GM18520 (cell line): ENCODE data around the gene DHPS.
"Not testable (repeated sequence)": the region's sequence is repeated elsewhere in the genome, so short reads cannot be mapped to it uniquely, and the experiment has no call there.

Source experiments
- ATAC-seq: cut with Tn5 transposase; IDR thresholded peaks from one replicate; pipeline ENCODE4 v1.9.1; 2021; ENCODE audit not compliant: unreplicated experiment

The DHPS gene

DNA sequence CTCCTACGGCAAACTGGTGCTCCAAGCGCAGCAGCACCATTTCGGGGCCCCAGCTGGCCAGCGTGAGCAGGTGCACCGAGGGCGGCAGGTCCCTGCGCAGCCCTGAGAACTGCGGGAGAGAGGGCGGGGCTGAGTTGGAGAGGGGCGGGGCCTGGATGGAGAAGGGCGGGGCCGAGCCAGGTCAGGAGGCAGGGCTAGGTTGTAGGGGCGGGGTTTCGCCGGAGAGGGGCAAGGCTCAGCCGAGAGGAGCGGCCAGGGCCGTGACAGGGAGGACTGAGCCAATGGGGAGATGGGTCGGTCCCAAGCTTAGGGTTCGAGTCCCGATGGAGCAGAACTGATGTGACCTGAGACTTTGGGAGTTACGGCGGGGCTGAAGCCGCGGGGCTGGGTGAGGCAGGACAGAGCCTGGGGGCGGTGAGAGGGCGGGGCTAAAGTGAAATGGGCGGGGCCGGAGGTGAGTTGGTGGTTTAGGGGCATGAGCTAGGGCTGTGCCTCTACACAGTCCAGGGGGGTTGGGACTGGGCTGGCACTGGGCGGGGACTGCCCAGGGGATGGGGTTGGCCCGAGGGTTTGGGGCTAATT is 34.1 kb downstream of the DHPS start:
- no peak for ATAC-seq

DNA sequence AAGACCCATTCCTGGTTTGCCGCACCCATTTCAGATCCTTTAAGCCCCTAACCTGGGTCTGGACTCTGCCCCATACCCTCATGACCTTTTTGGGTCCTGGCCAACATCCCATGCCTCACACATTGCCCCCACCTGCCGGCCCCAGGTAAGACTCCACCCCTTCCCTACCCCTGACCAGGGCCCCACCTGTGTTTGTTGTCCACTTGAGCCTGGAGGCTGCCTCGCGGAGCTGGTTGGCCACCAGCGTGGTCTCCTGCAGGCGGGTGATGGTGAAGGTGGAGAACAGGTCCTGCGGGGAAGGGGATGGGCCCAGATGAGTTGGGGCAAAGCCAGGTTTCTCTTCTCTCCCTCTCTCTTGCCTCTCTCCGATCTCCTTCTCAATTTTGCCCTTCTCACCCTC is 34.6 kb downstream of the DHPS start:
- no peak for ATAC-seq

DNA sequence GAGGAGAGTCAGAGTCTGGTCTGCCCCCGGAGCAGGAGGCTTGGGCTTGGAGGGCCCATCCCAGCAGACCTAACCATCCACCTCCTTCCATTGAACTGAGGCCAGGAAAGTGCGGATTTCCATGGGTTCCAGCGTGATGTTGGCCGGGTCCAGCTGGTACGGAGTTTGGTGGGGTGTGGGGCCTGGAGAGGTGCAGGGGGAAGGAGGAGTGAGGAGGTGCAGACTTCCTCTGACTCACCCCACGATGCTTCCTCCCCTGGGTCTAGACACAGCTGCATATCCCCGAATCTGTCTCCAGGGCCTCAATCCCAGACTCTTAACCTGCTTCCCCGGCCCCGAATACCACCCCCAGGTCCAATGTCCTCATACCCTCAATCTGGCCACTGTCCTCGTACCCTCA is 35.1 kb downstream of the DHPS start:
- ATAC-seq = no peak

DNA sequence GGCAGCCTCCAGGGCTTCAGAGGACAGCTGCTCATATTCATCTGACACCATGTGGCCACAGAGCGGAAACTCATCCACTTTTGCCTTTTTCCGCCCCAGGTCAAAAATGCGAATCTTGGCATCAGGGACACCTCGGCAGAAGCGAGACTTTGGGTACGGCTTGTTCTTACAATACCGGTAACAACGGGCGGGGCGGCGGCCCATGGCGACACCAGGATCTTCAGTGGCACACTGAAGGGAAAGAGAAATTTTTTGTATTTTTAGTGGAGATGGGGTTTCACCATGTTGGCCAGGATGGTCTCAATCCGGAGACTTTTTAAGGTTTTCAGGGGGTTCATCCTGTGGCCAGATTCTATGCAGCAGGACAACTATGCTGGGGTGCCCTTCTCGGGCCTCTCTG is 38.0 kb downstream of the DHPS start:
- ATAC-seq = not testable (repeated sequence)

DNA sequence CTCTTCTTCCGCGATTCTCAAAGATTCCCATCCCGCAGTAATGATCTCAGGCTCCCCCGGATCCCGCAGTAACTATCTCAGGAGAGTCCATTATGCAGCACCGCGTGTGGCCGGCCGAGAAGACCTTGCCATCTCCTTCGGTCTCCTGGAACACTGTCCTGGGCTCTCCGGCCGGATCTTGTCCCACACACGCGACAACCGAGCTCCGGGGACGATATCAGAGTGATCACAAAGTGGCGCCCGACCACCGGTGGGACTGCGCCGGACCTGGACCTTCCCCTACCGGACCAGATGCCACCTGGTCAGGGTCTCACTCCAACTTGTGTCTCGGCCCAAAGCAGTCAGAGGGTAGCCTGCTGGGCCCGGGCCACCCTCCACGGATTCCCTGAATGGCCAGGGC is 39.2 kb downstream of the DHPS start:
- no peak for ATAC-seq

DNA sequence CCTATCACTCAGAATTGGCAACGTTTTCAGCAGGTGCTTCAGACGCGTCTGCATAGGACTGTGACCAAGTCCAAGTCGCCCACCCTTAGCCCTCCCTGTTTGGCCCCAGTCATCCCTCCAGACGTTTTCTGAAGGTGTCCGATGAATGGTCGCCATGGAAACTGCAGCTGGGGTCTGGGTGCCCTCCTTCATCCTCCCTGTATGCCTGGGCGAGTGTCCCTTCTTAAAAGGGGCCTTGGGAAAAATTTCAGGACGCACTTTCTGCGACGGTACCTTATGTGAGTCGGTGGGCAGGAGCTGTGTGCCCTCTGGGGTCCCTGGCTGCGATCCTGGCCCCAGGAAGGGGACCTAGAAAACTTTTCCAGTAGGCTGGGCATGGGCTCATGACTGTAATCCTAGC is 40.2 kb downstream of the DHPS start:
- no peak for ATAC-seq

DNA sequence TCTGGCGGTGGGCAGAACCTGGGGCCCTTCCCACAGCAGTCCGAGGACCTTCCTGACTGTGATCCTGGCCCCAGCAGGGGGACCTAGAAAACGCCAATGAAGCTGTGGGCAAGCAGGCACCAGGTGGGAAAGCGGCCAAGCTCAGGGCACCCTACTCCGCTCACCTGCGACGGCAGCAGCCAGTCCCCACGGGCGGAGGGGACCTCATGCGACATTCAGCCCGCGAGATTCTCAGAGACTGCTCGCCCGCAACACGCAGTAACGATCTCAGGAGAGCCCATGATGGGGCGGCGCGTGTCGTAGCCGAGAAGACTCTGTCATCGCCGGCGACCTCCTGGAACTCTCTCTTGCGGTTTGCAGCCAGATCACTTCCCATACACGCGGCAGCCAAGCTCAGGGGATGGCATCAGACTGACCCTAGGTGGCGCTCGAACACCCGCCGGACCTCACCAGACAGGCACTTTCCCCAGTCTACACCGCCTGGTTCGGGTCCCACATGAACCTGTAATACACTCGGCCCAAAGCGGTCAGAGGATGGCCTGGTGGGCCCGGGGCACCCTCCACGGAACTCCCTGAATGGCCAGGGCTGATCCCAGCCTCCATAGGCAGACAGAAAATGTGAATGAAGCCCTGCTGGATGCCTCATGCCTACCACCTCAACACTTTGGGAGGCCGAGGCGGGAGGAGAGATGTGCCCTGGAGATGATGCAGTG is 41.6 kb downstream of the DHPS start:
- no peak for ATAC-seq

DNA sequence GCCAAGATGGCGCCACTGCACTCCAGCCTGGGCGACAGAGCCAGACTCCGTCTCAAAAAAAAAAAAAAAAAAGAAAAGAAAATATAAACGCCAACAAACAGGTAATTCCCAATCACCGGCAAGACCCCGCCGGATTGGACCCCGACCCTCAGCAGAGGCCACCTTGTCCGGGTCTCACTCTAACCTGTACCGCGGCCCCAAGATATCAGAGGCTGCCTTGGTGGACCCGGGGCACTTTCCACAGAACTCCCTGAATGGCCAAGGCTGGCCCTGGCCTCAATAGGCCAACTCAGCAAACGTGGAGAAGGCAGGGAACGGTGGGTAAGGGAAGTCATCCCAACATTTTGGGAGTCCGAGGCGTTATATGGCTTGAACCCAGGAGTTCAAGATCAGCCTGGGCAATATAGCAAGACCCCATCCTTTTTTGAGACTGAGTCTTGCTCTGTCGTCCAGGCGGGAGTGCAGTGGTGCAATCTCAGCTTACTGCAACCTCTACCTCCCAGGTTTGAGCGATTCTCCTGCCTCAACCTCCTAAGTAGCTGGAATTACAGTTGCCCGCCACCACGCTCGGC is 43.0 kb downstream of the DHPS start:
- no peak for ATAC-seq

DNA sequence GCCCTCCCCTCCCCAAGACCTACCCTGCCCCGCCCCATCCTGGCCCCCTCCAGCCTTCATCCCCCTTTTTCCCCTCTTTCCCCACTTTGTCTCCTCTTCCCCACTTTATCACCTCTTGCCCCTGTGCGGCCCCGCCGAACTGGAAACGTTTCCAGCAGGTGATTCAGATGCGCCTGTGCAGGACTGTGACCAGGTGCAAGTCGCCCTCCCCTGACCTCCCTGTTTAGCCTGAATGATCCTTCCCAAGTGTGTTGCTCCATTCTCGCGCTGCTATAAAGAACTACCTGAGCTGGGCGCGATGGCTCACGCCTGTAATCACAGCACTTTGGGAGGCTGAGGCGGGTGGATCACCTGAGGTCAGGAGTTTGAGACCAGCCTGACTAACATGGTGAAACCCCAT is 45.0 kb downstream of the DHPS start:
- ATAC-seq = no peak

DNA sequence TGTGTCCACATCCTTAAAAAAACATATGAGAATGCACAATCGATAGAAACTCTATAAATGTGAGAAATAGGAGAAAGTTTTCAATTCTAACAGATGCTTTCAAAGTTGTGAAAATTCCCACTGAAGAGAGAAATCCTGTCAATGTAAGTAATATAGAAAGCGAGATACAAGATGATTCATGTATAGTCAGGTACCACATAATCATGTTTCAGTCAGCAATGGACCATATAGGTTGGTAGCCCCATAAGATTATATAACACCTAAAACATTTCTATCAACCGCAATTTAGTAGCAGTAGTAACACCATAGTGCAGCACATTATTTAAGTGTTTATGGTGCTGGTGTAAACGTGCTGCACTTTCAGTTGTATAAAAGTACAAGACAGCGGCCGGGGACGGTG is 52.5 kb downstream of the DHPS start:
- ATAC-seq = no peak

DNA sequence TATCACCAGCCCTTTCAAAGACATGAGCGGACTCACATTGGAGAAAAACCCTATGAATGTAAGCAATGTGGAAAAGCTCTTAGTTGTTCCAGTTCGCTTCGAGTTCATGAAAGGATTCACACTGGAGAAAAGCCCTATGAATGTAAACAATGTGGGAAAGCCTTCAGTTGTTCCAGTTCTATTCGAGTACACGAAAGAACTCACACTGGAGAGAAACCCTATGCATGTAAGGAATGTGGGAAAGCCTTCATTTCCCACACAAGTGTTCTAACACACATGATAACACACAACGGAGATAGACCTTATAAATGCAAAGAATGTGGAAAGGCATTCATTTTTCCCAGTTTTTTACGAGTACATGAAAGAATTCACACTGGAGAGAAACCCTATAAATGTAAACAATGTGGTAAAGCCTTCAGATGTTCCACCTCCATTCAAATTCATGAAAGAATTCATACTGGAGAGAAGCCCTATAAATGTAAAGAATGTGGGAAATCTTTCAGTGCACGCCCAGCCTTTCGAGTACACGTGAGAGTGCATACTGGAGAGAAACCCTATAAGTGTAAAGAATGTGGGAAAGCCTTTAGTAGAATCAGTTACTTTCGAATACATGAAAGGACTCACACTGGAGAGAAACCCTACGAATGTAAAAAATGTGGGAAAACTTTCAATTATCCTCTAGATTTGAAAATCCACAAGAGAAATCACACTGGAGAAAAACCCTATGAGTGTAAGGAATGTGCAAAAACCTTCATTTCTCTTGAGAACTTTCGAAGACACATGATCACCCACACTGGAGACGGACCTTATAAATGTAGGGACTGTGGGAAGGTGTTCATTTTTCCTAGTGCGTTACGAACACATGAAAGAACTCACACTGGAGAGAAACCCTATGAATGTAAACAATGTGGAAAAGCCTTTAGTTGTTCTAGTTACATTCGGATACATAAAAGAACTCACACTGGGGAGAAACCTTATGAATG is 53.3 kb downstream of the DHPS start:
- no peak for ATAC-seq

DNA sequence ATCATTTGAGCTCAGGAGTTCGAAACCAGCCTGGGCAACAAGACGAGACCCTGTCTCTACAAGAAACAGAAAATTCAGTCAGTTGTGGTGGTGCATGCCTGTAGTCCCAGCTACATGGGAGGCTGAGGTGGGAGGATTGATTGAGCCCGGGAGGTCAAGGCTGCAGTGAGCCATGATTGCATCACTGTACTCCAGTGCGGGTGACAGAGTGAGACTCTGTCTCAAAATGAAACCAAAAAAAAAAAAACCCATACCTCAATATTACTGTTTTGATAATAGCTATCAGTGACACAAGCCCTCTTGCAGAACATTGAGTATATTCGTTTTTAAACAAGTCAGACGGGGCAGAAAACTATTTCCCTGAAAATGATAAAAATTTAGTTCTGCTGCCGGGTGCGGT is 54.7 kb downstream of the DHPS start:
- no peak for ATAC-seq
